HG03159 (cell line): Measurements from ENCODE around the gene URI1.
"Not testable (repeated sequence)": the region's sequence is repeated elsewhere in the genome, so short reads cannot be mapped to it uniquely, and the experiment has no call there.

Source experiments
- ATAC-seq: cut with Tn5 transposase; IDR thresholded peaks from one replicate; pipeline ENCODE4 v1.9.1; 2021; ENCODE audit warnings: mild to moderate bottlenecking, moderate library complexity; ENCODE audit not compliant: unreplicated experiment

URI1 gene

GRCh38 chr19:30020189-30020588, 78.2 kb downstream of the URI1 start:
- no peak for ATAC-seq

DNA sequence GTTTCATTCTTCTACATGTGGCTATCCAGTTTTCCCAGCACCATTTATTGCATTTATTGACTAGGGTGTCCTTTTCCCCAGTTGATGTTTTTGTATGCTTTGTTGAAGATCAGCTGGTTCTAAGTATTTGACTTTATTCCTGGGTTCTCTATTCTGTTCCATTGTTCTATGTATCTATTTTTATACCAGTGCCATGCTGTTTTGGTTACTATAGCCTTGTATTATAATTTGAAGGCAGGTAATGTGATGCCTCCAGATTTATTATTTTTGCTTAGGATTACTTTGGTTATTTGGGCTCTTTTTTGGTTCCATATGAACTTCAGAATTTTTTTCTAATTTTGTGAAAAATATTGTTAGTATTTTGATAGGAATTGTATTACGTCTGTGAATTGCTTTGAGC, 80.6 kb downstream of the URI1 start:
- no peak for ATAC-seq

- no peak for ATAC-seq
Observed at GRCh38 chr19:30023330-30023729, 81.3 kb downstream of the URI1 start.

DNA sequence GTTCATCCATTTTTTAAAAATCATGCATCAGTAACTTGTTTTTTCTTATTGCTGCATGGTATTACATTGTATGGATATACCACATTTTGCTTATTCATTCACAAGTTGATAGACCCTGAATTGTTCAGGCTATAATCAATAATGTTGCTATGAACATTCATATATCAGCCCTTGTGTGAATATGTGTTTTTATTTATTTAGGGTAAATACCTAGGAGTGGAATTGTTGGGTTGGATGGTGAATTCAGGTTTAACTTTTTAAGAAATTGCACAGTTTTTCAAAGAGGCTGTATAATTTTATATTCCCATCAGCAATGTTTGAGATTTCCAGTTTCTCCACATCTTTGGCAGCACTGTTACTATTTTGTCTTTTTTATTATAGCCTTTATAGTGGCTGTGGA, 82.1 kb downstream of the URI1 start:
- no peak for ATAC-seq

GRCh38 chr19:30026933-30027332, 84.9 kb downstream of the URI1 start:
- no peak for ATAC-seq

GRCh38 chr19:30028118-30028991, 86.3 kb downstream of the URI1 start:
- no peak for ATAC-seq

GRCh38 chr19:30028992-30029343, 86.9 kb downstream of the URI1 start:
- no peak for ATAC-seq

DNA sequence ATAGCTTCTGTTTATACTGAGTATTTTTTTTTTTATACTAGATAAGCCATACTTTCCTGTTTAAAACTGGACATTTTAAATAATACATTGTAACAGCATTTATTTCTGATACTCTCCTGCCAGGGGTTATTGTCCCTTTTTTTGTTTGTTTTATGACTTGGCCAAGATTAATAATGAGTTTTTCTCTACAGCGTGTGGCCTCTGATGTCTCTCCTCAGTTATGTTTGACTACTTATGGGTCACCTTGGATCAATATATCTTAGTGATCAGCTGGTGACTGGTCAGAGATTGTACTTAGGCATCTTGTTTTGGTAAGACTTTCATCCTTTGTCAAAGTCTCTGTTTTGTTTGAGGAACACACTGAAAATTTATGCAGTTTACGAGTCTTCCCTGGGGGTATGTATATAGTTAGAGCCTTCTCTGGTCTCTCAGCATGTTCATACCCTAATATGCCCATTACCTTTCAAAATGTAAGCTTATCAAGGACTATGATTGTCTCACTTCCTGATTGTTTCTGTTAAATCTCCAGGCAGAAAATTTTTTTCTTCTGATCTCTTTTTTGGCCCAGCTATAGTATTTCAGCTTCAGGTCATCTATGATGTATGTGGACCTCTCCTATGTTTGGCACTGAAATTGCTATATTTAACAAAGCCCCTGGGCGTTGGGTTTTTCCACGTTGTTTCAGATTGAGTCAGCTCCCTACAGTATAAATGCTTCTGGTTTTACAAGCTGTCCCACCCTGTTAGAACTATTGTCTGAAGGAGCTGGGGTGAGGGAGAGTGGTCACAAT, 87.9 kb downstream of the URI1 start:
- ATAC-seq: no peak

DNA sequence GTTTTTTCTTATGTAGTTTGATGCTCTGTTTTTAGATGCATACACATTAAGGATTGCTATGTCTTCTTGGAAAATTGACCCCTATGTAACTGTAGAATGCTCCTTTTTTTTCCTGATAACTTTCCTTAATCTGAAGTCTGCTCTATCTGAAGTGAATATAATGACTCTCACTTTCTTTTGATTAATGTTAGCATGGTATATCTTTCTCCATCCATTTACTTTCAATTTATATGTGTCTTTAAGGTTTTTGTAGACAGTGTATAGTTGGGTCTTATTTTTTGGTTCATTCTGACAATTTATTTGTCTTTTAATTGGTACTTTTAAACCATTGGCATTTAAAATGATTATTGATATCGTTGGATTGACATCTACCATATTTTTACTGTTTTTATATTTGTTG, 92.3 kb downstream of the URI1 start:
- no peak for ATAC-seq

DNA sequence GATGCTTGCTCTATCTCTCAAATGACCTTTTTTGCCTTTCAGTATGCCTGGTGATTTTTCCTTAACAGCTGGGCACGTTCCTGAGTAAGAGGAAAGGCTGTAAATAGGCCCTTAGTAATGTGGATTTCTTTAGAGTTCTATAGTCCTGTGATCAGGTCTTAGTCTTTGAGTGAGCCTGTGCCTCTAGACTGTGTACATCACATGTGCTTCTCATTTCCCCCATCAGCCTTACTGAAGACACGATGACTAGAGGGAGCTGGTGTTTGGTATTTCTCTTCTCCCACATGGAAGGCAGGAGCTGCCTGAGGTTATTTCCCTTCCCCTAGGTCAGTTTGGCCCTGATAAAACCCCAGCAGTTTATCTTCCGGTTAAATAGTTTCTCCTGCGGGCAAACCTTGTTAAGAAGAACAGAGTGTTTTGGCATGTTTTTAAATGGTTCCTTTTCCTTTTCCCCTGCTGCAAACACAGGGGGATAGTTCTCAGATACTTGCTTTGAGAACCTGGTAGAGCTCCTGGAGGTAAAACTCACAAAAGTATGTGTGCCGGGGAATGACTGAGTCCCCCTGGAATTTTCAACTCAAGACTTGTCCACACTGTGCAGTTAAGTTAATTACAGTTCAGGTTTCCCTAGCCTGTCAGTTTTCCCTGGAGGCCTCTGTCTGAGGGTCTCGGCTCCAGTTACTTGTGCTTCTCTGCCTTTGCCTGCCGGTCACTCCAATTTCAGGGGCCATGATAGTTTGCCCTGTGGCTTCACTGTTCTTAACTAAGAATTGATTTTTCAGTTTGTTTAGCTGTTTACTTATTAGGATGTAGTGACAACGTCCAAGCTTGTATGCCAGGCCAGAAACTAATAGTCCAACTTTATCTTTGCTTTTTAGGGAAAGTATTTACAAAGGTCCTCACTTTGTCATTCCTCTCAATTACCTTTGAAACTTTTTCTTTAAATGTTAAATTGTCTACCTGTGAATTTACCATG, 94.4 kb downstream of the URI1 start:
- no peak for ATAC-seq

- no peak for ATAC-seq
Observed at GRCh38 chr19:30037835-30038234, 95.8 kb downstream of the URI1 start.

DNA sequence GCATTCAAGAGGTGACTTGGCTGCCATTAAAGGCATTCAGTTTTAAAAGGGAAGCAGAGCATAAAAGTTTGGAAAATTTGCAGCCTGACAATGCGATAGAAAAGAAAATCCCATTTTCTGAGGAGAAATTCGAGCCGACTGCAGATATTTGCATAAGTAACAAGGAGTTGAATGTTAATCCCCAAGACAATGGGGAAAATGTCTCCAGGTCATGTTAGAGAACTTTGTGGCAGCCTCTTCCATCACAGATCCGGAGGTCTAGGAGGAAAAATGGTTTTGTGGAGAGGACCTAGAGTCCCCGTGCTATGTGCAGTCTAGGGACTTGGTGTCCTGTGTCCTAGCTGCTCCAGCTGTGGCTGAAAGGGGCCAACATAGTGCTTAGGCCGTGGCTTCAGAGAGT, 99.9 kb downstream of the URI1 start:
- ATAC-seq: not testable (repeated sequence)

GRCh38 chr19:30043008-30043407, 101.0 kb downstream of the URI1 start:
- not testable (repeated sequence) for ATAC-seq

GRCh38 chr19:30044273-30045248, 102.5 kb downstream of the URI1 start:
- ATAC-seq: no peak

DNA sequence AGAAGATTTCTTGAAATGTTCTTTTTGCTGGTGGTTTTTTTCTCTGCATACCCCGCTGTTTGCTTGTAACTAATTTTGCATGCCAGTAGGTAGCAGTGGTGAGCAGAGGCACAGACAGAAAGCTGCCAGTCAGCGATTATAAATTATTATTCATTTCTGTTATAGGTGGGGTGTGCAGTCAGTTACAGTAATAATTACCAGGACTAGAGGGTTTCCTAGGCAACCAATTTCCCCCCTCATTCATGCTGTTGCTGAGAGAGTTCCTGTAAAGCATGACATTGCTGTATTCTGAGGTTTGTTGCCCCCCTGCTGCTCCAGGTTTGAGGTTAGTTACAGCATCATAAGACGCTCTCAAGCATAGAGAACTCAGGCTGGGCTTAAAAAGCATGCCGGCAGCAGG, 104.5 kb downstream of the URI1 start:
- ATAC-seq: peak; percentile 84

- no peak for ATAC-seq
Observed at GRCh38 chr19:30047432-30047831, 105.4 kb downstream of the URI1 start.

GRCh38 chr19:30049226-30049625, 107.2 kb downstream of the URI1 start:
- ATAC-seq: no peak

DNA sequence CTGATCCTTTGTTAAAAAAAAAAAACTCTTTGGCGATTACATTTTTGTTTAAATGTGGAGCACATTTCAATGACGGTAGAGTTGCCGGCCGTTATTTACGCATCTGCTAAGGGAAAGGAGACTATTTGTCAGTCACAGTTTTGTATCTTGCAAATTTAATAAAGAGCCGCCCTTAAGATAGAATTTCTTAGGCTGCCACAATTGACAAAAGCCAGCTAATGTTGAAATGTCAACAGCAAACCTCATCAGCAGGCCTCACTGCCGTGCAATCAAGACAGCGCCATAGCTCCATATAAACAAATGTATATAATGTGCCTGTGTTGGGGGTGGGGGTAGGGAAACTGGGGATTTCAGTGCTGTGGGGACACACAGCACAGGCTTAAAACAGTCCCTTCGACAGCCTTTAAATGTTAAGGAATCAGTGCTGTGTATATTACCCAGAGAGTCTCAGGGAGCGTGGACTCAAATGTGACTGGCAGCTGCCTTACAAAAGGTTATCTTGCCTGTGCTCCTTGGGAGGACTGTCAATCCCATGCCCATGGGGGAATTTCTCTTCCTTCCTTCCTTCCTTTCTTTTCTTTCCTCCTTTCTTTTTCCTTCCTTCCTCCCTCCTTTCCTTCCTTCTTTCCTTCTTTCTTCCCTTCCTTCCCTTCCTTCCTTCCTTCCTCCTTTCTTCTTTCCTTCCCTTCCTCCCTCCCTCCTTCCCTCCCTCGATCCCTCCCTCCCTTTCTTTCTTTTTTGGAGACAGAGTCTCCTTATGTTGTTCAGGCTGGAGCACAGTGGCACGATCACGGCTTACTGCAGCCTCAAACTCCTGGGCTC, 108.0 kb downstream of the URI1 start:
- no peak for ATAC-seq
